ENCODE results near the gene LGALS7B. TPM values are rescaled to one million over a fixed set of nuclear protein-coding genes. Genes with fewer than 3 reads are reported as not detected.
A peak's percentile ranks its signal among the peaks of the same experiment; 100 is the strongest.
"Not testable (repeated sequence)": the region's sequence is repeated elsewhere in the genome, so short reads cannot be mapped to it uniquely, and the experiment has no call there.

Gene LGALS7B
- total RNA-seq, result not detected

GRCh38 chr19:38788478-38789243 lies at the start of gene LGALS7B:
TSS of gene LGALS7B (plus strand) at chr19:38789200. CDS start at chr19:38789227, 27 bp downstream.
- no peak for DNase-seq

- no peak for DNase-seq
These were observed 49.4 kb upstream of the LGALS7B start for GRCh38 chr19:38739440-38740256.

- DNase-seq, result no peak
These were observed 48.8 kb upstream of the LGALS7B start for GRCh38 chr19:38740257-38740592.

GRCh38 chr19:38740932-38741331 lies 48.1 kb upstream of the LGALS7B start:
- no peak for DNase-seq

- DNase-seq, result no peak
These were observed 47.3 kb upstream of the LGALS7B start for GRCh38 chr19:38741670-38742069.

GRCh38 chr19:38742296-38742695 lies 46.7 kb upstream of the LGALS7B start:
- DNase-seq, result no peak

- DNase-seq, result no peak
These were observed 46.1 kb upstream of the LGALS7B start for GRCh38 chr19:38742906-38743305.

GRCh38 chr19:38743394-38744297 lies 45.4 kb upstream of the LGALS7B start:
- DNase-seq, result no peak

GRCh38 chr19:38744298-38744681 lies 44.7 kb upstream of the LGALS7B start, which contains the start of gene CAPN12:
TSS of gene CAPN12 (minus strand) at chr19:38744474. CDS start at chr19:38744165, 309 bp downstream.
- DNase-seq, result no peak

- no peak for DNase-seq
These were observed 44.1 kb upstream of the LGALS7B start for GRCh38 chr19:38744874-38745273.

- DNase-seq, result no peak
These were observed 43.7 kb upstream of the LGALS7B start for GRCh38 chr19:38745316-38745715.

GRCh38 chr19:38753783-38754182 lies 35.2 kb upstream of the LGALS7B start:
- not testable (repeated sequence) for DNase-seq

- not testable (repeated sequence) for DNase-seq
These were observed 34.8 kb upstream of the LGALS7B start for GRCh38 chr19:38754196-38754595.

GRCh38 chr19:38759590-38760003 lies 29.4 kb upstream of the LGALS7B start:
- no peak for DNase-seq

- DNase-seq, result not testable (repeated sequence)
These were observed 28.0 kb upstream of the LGALS7B start for GRCh38 chr19:38760805-38761517.

- DNase-seq, result not testable (repeated sequence)
These were observed 27.1 kb upstream of the LGALS7B start for GRCh38 chr19:38761884-38762389.

GRCh38 chr19:38763795-38764220 lies 25.2 kb upstream of the LGALS7B start:
- DNase-seq, result no peak

GRCh38 chr19:38765214-38765613 lies 23.8 kb upstream of the LGALS7B start:
- DNase-seq, result no peak

- DNase-seq, result no peak
These were observed 22.5 kb upstream of the LGALS7B start for GRCh38 chr19:38766276-38767047.

GRCh38 chr19:38769635-38770211 lies 19.3 kb upstream of the LGALS7B start:
- DNase-seq, result peak; percentile 80
